ENCODE measurements around the gene SLC7A10. TPM values are rescaled to one million over a fixed set of nuclear protein-coding genes. Genes with fewer than 3 reads are reported as not detected.

The SLC7A10 gene
- total RNA-seq, 2 experiments from 2014 or later = not detected

GRCh38 chr19:33248104-33248503 lies 22.5 kb upstream of the SLC7A10 start:
- no peak overlapping the region for H3K4me3 ChIP-seq (ENCODE audit: low read length)
- no peaks in the 10 kb centered on the region for H3K36me3 Mint-ChIP-seq (ENCODE audit: low read depth)
- H3K27me3 ChIP-seq (ENCODE audit: control insufficient read depth in 1 of 2, insufficient read depth in 2 of 2, low read length in 2 of 2) = no peaks in the 10 kb centered on the region
- no peak for TF ChIP-seq CTCF (IDR thresholded peaks at IDR 0.05)
- H3K27ac ChIP-seq (ENCODE audit: low read depth in 1 of 2, low read length in 2 of 2) = no peak overlapping the region
- peaks cover 7 to 24% of the 10 kb centered on the region in 2 experiments for H3K9me3 ChIP-seq (ENCODE audit: control insufficient read depth in 1 of 2, insufficient read depth in 1 of 2, low read length in 2 of 2)
- no peaks in the 10 kb centered on the region for H3K36me3 ChIP-seq (ENCODE audit: insufficient read depth, low read length)
- no peak overlapping the region for H3K27ac Mint-ChIP-seq
- intact Hi-C loops (cut with DNase I, micrococcal nuclease) = no loop called here
- H3K4me3 Mint-ChIP-seq = no peak overlapping the region
- peaks cover 6% of the 10 kb centered on the region for H3K4me1 ChIP-seq (ENCODE audit: insufficient read depth, low read length)
- DNase-seq (no peak), ATAC-seq (ENCODE audit: poor library complexity) (no peak)
- CTCF ChIA-PET = no interaction called here
- H3K9me3 Mint-ChIP-seq = no peaks in the 10 kb centered on the region
- POLR2A ChIA-PET = no interaction called here
- H3K27me3 Mint-ChIP-seq = no peaks in the 10 kb centered on the region
- H3K4me1 Mint-ChIP-seq (ENCODE audit: low read depth) = no peaks in the 10 kb centered on the region

- no peak for TF ChIP-seq CTCF (IDR thresholded peaks at IDR 0.05)
- ATAC-seq (ENCODE audit: poor library complexity) = no peak
- H3K9me3 ChIP-seq (ENCODE audit: control insufficient read depth in 1 of 2, insufficient read depth in 1 of 2, low read length in 2 of 2) = peaks cover 7 to 24% of the 10 kb centered on the region in 2 experiments
- H3K4me1 ChIP-seq (ENCODE audit: insufficient read depth, low read length) = peaks cover 6% of the 10 kb centered on the region
- no peak overlapping the region for H3K27ac ChIP-seq (ENCODE audit: low read depth in 1 of 2, low read length in 2 of 2)
- no peaks in the 10 kb centered on the region for H3K27me3 ChIP-seq (ENCODE audit: control insufficient read depth in 1 of 2, insufficient read depth in 2 of 2, low read length in 2 of 2)
- no peaks in the 10 kb centered on the region for H3K27me3 Mint-ChIP-seq
- intact Hi-C loops (cut with DNase I, micrococcal nuclease) = no loop called here
- DNase-seq = no peak
- H3K4me1 Mint-ChIP-seq (ENCODE audit: low read depth) = no peaks in the 10 kb centered on the region
- H3K9me3 Mint-ChIP-seq = no peaks in the 10 kb centered on the region
- ChIA-PET POLR2A (no interaction called here), CTCF (no interaction called here)
- H3K36me3 Mint-ChIP-seq (ENCODE audit: low read depth) = no peaks in the 10 kb centered on the region
- no peaks in the 10 kb centered on the region for H3K36me3 ChIP-seq (ENCODE audit: insufficient read depth, low read length)
- H3K4me3 ChIP-seq (ENCODE audit: low read length) = no peak overlapping the region
- H3K27ac Mint-ChIP-seq = no peak overlapping the region
- H3K4me3 Mint-ChIP-seq = no peak overlapping the region
Measured at GRCh38 chr19:33247441-33247819, 21.8 kb upstream of the SLC7A10 start.

- intact Hi-C loops (cut with DNase I, micrococcal nuclease) = no loop called here
- Mint-ChIP-seq H3K4me3 (no peak overlapping the region), H3K27me3 (no peaks in the 10 kb centered on the region), H3K27ac (no peak overlapping the region), H3K36me3 (ENCODE audit: low read depth) (no peaks in the 10 kb centered on the region), H3K9me3 (no peaks in the 10 kb centered on the region), H3K4me1 (ENCODE audit: low read depth) (no peaks in the 10 kb centered on the region)
- H3K27ac ChIP-seq (ENCODE audit: low read depth in 1 of 2, low read length in 2 of 2) = no peak overlapping the region
- ATAC-seq (ENCODE audit: poor library complexity) = no peak
- no peak for DNase-seq
- no peak for TF ChIP-seq CTCF (IDR thresholded peaks at IDR 0.05)
- peaks cover 7 to 24% of the 10 kb centered on the region in 2 experiments for H3K9me3 ChIP-seq (ENCODE audit: control insufficient read depth in 1 of 2, insufficient read depth in 1 of 2, low read length in 2 of 2)
- no peaks in the 10 kb centered on the region for H3K36me3 ChIP-seq (ENCODE audit: insufficient read depth, low read length)
- no peak overlapping the region for H3K4me3 ChIP-seq (ENCODE audit: low read length)
- ChIA-PET POLR2A (no interaction called here), CTCF (no interaction called here)
- no peaks in the 10 kb centered on the region for H3K27me3 ChIP-seq (ENCODE audit: control insufficient read depth in 1 of 2, insufficient read depth in 2 of 2, low read length in 2 of 2)
- peaks cover 9% of the 10 kb centered on the region for H3K4me1 ChIP-seq (ENCODE audit: insufficient read depth, low read length)
Measured at GRCh38 chr19:33246709-33247440, 21.2 kb upstream of the SLC7A10 start.

All from CD4-positive, alpha-beta T cell (primary cell).